HCT116 (cell line): ENCODE measurements around the gene TANGO6. TPM values are rescaled to one million over a fixed set of nuclear protein-coding genes. Genes with fewer than 3 reads are reported as not detected.

Source experiments
- ATAC-seq: fragments of 200-7000 bp; cut with Tn5 transposase; 2 replicates; pipeline ENCODE4 v1.9.1; 2020; ENCODE audit warnings: mild to moderate bottlenecking, moderate library complexity
- BruUV-seq: library from RNA; stranded (reverse); fragments of 400-500 nt; replicated peaks from 2 replicates; lab custom pipeline; 2021; lab: Mats Ljungman, UMichigan
- CTCF ChIA-PET: fragments of 300-600 bp; sonication (Branson Sonifier 250); formaldehyde crosslinking; loops from one replicate; lab custom pipeline; 2021; ENCODE audit warnings: antibody characterized with exemption; lab: Charles Lee
- POLR2A ChIA-PET: fragments of 300-600, 350-600 bp; sonication (Branson Sonifier 250); formaldehyde crosslinking; loops from one replicate; lab custom pipeline; 2021; ENCODE audit warnings: antibody characterized with exemption; lab: Charles Lee
- RAD21 ChIA-PET, 2 experiments: fragments of 300-600 bp; sonication (Branson Sonifier 250); formaldehyde crosslinking; loops; one replicate each; lab custom pipeline; 2023; ENCODE audit warnings: low total read pairs in 2 of 2; ENCODE audit not compliant: uncharacterized antibody in 2 of 2, unreplicated experiment in 2 of 2, low non-redundant PET in 1 of 2; lab: Charles Lee
- DNase-seq: peaks from one replicate; pipeline ENCODE4 v3.0.0-alpha.2; 2010; ENCODE audit warnings: low read depth, low spot score
- H2AFZ ChIP-seq: fragments of 200-600 bp; shearing (Covaris generic), sonication (generic); 2 replicates; pipeline ENCODE4 v1.6.1; 2017; ENCODE audit warnings: low read depth, mixed run types, mixed read lengths, antibody characterized with exemption, low read length; ENCODE audit not compliant: poor library complexity, severe bottlenecking
- H3K27ac ChIP-seq: 2 replicates; pipeline ENCODE4 v1.5.1; 2012; ENCODE audit warnings: low read depth, low read length
- H3K27me3 ChIP-seq: fragments of 200-600 bp; sonication (generic); 2 replicates; pipeline ENCODE4 v1.6.1; 2016; ENCODE audit warnings: mixed run types, low read length, mixed read lengths; ENCODE audit not compliant: insufficient read depth
- H3K36me3 ChIP-seq, 2 experiments: fragments of 200-500 bp in 1 of 2; fragments of 200-600 bp in 1 of 2; sonication (Bioruptor generic) in 1 of 2; sonication (generic) in 1 of 2; 2 replicates each; pipeline versions ENCODE4 v1.5.1 to v1.6.1; 2014 to 2016; ENCODE audit warnings: low read length in 2 of 2, inconsistent platforms in 1 of 2, mixed read lengths in 1 of 2, mixed run types in 1 of 2; ENCODE audit not compliant: insufficient read depth in 2 of 2, control insufficient read depth in 1 of 2
- H3K4me1 ChIP-seq, 2 experiments: fragments of 200-600 bp in 1 of 2; sonication (generic) in 1 of 2; 2 replicates each; pipeline versions ENCODE4 v1.5.1 to v1.6.1; 2012 to 2017; ENCODE audit warnings: low read length in 2 of 2, inconsistent platforms in 1 of 2, mild to moderate bottlenecking in 1 of 2, mixed read lengths in 1 of 2, mixed run types in 1 of 2, moderate library complexity in 1 of 2; ENCODE audit not compliant: insufficient read depth in 2 of 2, control insufficient read depth in 1 of 2
- H3K4me2 ChIP-seq: fragments of 200-600 bp; sonication (generic); 2 replicates; pipeline ENCODE4 v1.6.1; 2017; ENCODE audit warnings: mixed run types, low read length, mixed read lengths
- H3K4me3 ChIP-seq, 2 experiments: fragments of 200-600 bp in 1 of 2; sonication (generic) in 1 of 2; replicated peaks in 1 of 2; 2 replicates each; pipeline ENCODE4 v1.5.1; 2011 to 2016; ENCODE audit warnings: low read length in 2 of 2, control low read depth in 1 of 2, low read depth in 1 of 2, mild to moderate bottlenecking in 1 of 2, mixed read lengths in 1 of 2, mixed run types in 1 of 2
- H3K79me2 ChIP-seq: fragments of 200-600 bp; sonication (generic); 2 replicates; pipeline ENCODE4 v1.6.1; 2017; ENCODE audit warnings: mild to moderate bottlenecking, mixed run types, low read length, moderate library complexity, mixed read lengths; ENCODE audit not compliant: insufficient read depth
- H3K9ac ChIP-seq: fragments of 200-600 bp; sonication (generic); 2 replicates; pipeline ENCODE4 v1.6.1; 2016; ENCODE audit warnings: low read length, mixed read lengths
- H3K9me2 ChIP-seq: fragments of 200-600 bp; sonication (generic), shearing (Covaris generic); 2 replicates; pipeline ENCODE4 v1.6.1; 2017; ENCODE audit warnings: mixed run types, mild to moderate bottlenecking, moderate library complexity; ENCODE audit not compliant: insufficient read depth
- H3K9me3 ChIP-seq, 2 experiments: fragments of 200-500 bp in 1 of 2; fragments of 200-600 bp in 1 of 2; sonication (Bioruptor generic) in 1 of 2; sonication (generic) in 1 of 2; 2 replicates each; pipeline ENCODE4 v1.6.1; 2014 to 2017; ENCODE audit warnings: low read length in 2 of 2, mixed read lengths in 2 of 2, inconsistent platforms in 1 of 2, low read depth in 1 of 2, mild to moderate bottlenecking in 1 of 2, mixed run types in 1 of 2, moderate library complexity in 1 of 2; ENCODE audit not compliant: control insufficient read depth in 1 of 2, insufficient read depth in 1 of 2
- H4K20me1 ChIP-seq: fragments of 200-600 bp; sonication (generic), shearing (Covaris generic); 2 replicates; pipeline ENCODE4 v1.6.1; 2017; ENCODE audit warnings: mixed run types, mild to moderate bottlenecking, moderate library complexity; ENCODE audit not compliant: insufficient read depth
- ATF3 ChIP-seq: IDR thresholded peaks from 2 replicates; pipeline ENCODE4 v1.6.1; 2012
- CBX3 ChIP-seq: IDR thresholded peaks from 2 replicates; pipeline ENCODE4 v1.6.1; 2012; ENCODE audit warnings: low read depth
- CEBPB ChIP-seq: IDR thresholded peaks from 2 replicates; pipeline ENCODE4 v1.6.1; 2012; ENCODE audit warnings: low read depth
- EGR1 ChIP-seq: IDR thresholded peaks from 2 replicates; pipeline ENCODE4 v1.6.1; 2012; ENCODE audit warnings: low read depth
- ELF1 ChIP-seq: IDR thresholded peaks from 2 replicates; pipeline ENCODE4 v1.6.1; 2012; ENCODE audit warnings: low read depth, borderline replicate concordance
- EZH2 ChIP-seq: fragments of 200-600 bp; sonication (generic); IDR thresholded peaks from 2 replicates; pipeline ENCODE4 v1.6.1; 2017; ENCODE audit warnings: antibody characterized with exemption, mixed run types
- EZH2phosphoT487 ChIP-seq: fragments of 200-600 bp; IDR thresholded peaks from 2 replicates; pipeline ENCODE4 v1.6.1; 2018; ENCODE audit warnings: antibody characterized with exemption, borderline replicate concordance
- JUND ChIP-seq: IDR thresholded peaks from 2 replicates; pipeline ENCODE4 v1.6.1; 2012
- MAX ChIP-seq: IDR thresholded peaks from 2 replicates; pipeline ENCODE4 v1.6.1; 2012
- POLR2AphosphoS5 ChIP-seq: IDR thresholded peaks from 2 replicates; pipeline ENCODE4 v1.6.1; 2011; ENCODE audit warnings: mild to moderate bottlenecking, low read depth, low read length, moderate library complexity
- RAD21 ChIP-seq: IDR thresholded peaks from 2 replicates; pipeline ENCODE4 v1.6.1; 2012; ENCODE audit warnings: low read depth, mild to moderate bottlenecking
- REST ChIP-seq: IDR thresholded peaks from 2 replicates; pipeline ENCODE4 v1.6.1; 2012; ENCODE audit warnings: low read depth
- SIN3A ChIP-seq: IDR thresholded peaks from 2 replicates; pipeline ENCODE4 v1.6.1; 2012; ENCODE audit warnings: low read depth
- SP1 ChIP-seq: IDR thresholded peaks from 2 replicates; pipeline ENCODE4 v1.6.1; 2012; ENCODE audit warnings: low read depth
- TCF7L2 ChIP-seq: IDR thresholded peaks from 2 replicates; pipeline ENCODE4 v1.7.0; 2011; ENCODE audit warnings: borderline replicate concordance, inconsistent platforms; ENCODE audit not compliant: insufficient read depth, insufficient read length; ENCODE audit errors: extremely low read depth
- YY1 ChIP-seq: IDR thresholded peaks from 2 replicates; pipeline ENCODE4 v1.6.1; 2011; ENCODE audit warnings: low read length, low read depth, moderate library complexity, mild to moderate bottlenecking; ENCODE audit not compliant: insufficient replicate concordance; ENCODE audit errors: extremely low read depth
- ZBTB33 ChIP-seq: IDR thresholded peaks from 2 replicates; pipeline ENCODE4 v1.6.1; 2011; ENCODE audit warnings: mild to moderate bottlenecking, low read length, moderate library complexity; ENCODE audit not compliant: insufficient replicate concordance; ENCODE audit errors: extremely low read depth
- ZNF274 ChIP-seq: fragments of 200-500 bp; sonication (Bioruptor generic); IDR thresholded peaks from 2 replicates; pipeline ENCODE4 v1.6.1; 2014; ENCODE audit warnings: mild to moderate bottlenecking, low read depth, low read length, inconsistent platforms
- intact Hi-C: fragments of 100-400 bp; cut with micrococcal nuclease; formaldehyde crosslinking; loops from 2 replicates; pipeline ENCODE4 v1.10.0; 2022
- total RNA-seq: library from RNA; stranded (reverse); gene quantifications from one replicate; pipeline ENCODE4 v1.2.1, GENCODE V29; 2021; ENCODE audit not compliant: unreplicated experiment

Gene TANGO6
- total RNA-seq, 1 experiment from 2014 or later = 16.4 TPM

GRCh38 chr16:69014811-69015210 is 171.5 kb downstream of the TANGO6 start:
- no peak overlapping the region for H2AFZ ChIP-seq
- H3K9ac ChIP-seq = no peak overlapping the region
- no peak for ATAC-seq
- H3K27me3 ChIP-seq = no peaks in the 10 kb centered on the region
- no peak overlapping the region for H3K4me3 ChIP-seq
- no peak for DNase-seq
- CTCF ChIA-PET = no interaction called here
- RAD21 ChIA-PET = no interaction called here
- H3K4me2 ChIP-seq = no peak overlapping the region
- TF ChIP-seq TCF7L2 = no peak
- TF ChIP-seq CBX3 = no peak
- TF ChIP-seq ZBTB33 = no peak
- TF ChIP-seq ELF1 = no peak
- no peak for TF ChIP-seq ZNF274
- TF ChIP-seq EZH2 = no peak
- TF ChIP-seq MAX = no peak
- no peak for TF ChIP-seq RAD21
- TF ChIP-seq CEBPB = no peak
- TF ChIP-seq SP1 = no peak
- TF ChIP-seq ATF3 = no peak
- TF ChIP-seq EGR1 = no peak
- no peak for TF ChIP-seq EZH2phosphoT487
- no peak for TF ChIP-seq SIN3A
- no peak for TF ChIP-seq JUND
- no peak for TF ChIP-seq YY1
- TF ChIP-seq REST = no peak
- no peak for TF ChIP-seq POLR2AphosphoS5
- TF ChIP-seq, all 23 proteins: peak for 0
- H3K4me1 ChIP-seq = peaks cover 17 to 39% of the 10 kb centered on the region in 2 experiments
- no peaks in the 10 kb centered on the region for H3K9me2 ChIP-seq
- intact Hi-C loops = no loop called here
- H3K9me3 ChIP-seq = no peaks in the 10 kb centered on the region
- no TSS peak for BruUV-seq
- no peaks in the 10 kb centered on the region for H3K36me3 ChIP-seq
- POLR2A ChIA-PET = no interaction called here
- no peaks in the 10 kb centered on the region for H4K20me1 ChIP-seq
- no peak overlapping the region for H3K27ac ChIP-seq
- no peaks in the 10 kb centered on the region for H3K79me2 ChIP-seq
